Measurements from ENCODE around the gene CSTF2. TPM values are rescaled to one million over a fixed set of nuclear protein-coding genes. Genes with fewer than 3 reads are reported as not detected.
"Not testable (repeated sequence)": the region's sequence is repeated elsewhere in the genome, so short reads cannot be mapped to it uniquely, and the experiment has no call there.

CSTF2 gene
- total and polyA plus RNA-seq, 2 of the 4 experiments (the other 2 are of a cell fraction), result 22.8 to 30.3 TPM

GRCh38 chrX:100804780-100805179, 15.4 kb upstream of the CSTF2 start:
- H3K79me1 ChIP-seq (ENCODE audit: low read depth in 1 of 2, low read length in 2 of 2), result no peaks in the 10 kb centered on the region
- no peak overlapping the region for H2BK20ac ChIP-seq (ENCODE audit: low read depth, low read length)
- no peaks in the 10 kb centered on the region for H4K20me1 ChIP-seq (ENCODE audit: insufficient read depth, low read length)
- no peak for DNase-seq
- in situ Hi-C loops (cut with MboI; ENCODE audit: low sequenced_read_pairs), result no loop called here
- H2AFZ ChIP-seq (replicated peaks; ENCODE audit: low read length, poor library complexity), result no peak overlapping the region
- ChIA-PET POLR2A (ENCODE audit: unreplicated experiment) (no interaction called here), CTCF (no interaction called here)
- H3K4me3 ChIP-seq (ENCODE audit: insufficient read depth, low read depth, low read length), result no peak overlapping the region
- H4K91ac ChIP-seq (ENCODE audit: insufficient read depth, low read depth, low read length), result no peak overlapping the region
- TF ChIP-seq POLR2A (IDR thresholded peaks at IDR 0.05; ENCODE audit: low read depth, low read length), result no peak
- TF ChIP-seq CTCF (conservative IDR thresholded peaks at IDR 0.05; ENCODE audit: low read depth, low read length), result no peak
- no peak for TF ChIP-seq CHD1 (IDR thresholded peaks at IDR 0.05; ENCODE audit: low read depth, low read length)
- TF ChIP-seq RCOR1 (IDR thresholded peaks at IDR 0.05; ENCODE audit: insufficient replicate concordance, low read length), result no peak
- no peak for TF ChIP-seq MAZ (IDR thresholded peaks at IDR 0.05; ENCODE audit: borderline replicate concordance, low read depth, low read length)
- TF ChIP-seq CEBPB (IDR thresholded peaks at IDR 0.05; ENCODE audit: low read depth, low read length), result no peak
- no peaks in the 10 kb centered on the region for H3K36me3 ChIP-seq (ENCODE audit: control insufficient read depth, insufficient read depth, low read length)
- H3K9me3 ChIP-seq (ENCODE audit: control insufficient read depth, insufficient read depth, low read length), result no peaks in the 10 kb centered on the region
- H3K4me1 ChIP-seq (ENCODE audit: control insufficient read depth, insufficient read depth, low read length), result no peaks in the 10 kb centered on the region
- H3K9ac ChIP-seq (ENCODE audit: low read depth, low read length), result no peak overlapping the region
- H3K4me2 ChIP-seq (ENCODE audit: low read depth, low read length), result no peak overlapping the region
- H4K8ac ChIP-seq (ENCODE audit: low read depth in 2 of 2, low read length in 2 of 2), result no peak overlapping the region
- dilution Hi-C loops (cut with HindIII; ENCODE audit: low sequenced_read_pairs, unreplicated experiment), result no loop called here
- no peak overlapping the region for H2AK9ac ChIP-seq (replicated peaks; ENCODE audit: low read depth, low read length, poor library complexity)
- H3K9me1 ChIP-seq (ENCODE audit: insufficient read depth, low read length), result no peaks in the 10 kb centered on the region
- no peak overlapping the region for H3K18ac ChIP-seq (ENCODE audit: low read depth, low read length)
- H2AK5ac ChIP-seq (ENCODE audit: low read depth, low read length), result no peak overlapping the region
- no peak overlapping the region for H2BK5ac ChIP-seq (ENCODE audit: low read depth, low read length, poor library complexity, severe bottlenecking)
- no peak overlapping the region for H4K5ac ChIP-seq (ENCODE audit: low read depth, low read length)
- H3K14ac ChIP-seq (replicated peaks; ENCODE audit: low read depth, low read length), result no peak overlapping the region
- no peak overlapping the region for H2BK120ac ChIP-seq (ENCODE audit: low read depth, low read length)
- H2BK15ac ChIP-seq (ENCODE audit: low read depth, low read length), result no peak overlapping the region
- H3K27ac ChIP-seq (ENCODE audit: insufficient read depth, low read length), result no peak overlapping the region
- ATAC-seq (ENCODE audit: low read depth), result no peak
- H3K23ac ChIP-seq (ENCODE audit: low read depth, low read length), result no peak overlapping the region
- intact Hi-C loops (cut with micrococcal nuclease), result no loop called here
- peaks cover 7% of the 10 kb centered on the region for H3K27me3 ChIP-seq (ENCODE audit: control insufficient read depth, insufficient read depth, low read length)
- no CpG with 5 or more reads among the region's 1 CpG for WGBS, 2 experiments (ENCODE audit: extremely low coverage in 2 of 2, insufficient read length in 1 of 2)
- H3K56ac ChIP-seq (ENCODE audit: extremely low read depth, insufficient read depth, low read length), result no peak overlapping the region
- no TSS peak for BruUV-seq (replicated peaks)
- H3K4ac ChIP-seq (ENCODE audit: low read depth, low read length), result no peak overlapping the region

- H3K4me2 ChIP-seq (ENCODE audit: low read depth, low read length); H3K18ac ChIP-seq (ENCODE audit: low read depth, low read length); H4K20me1 ChIP-seq (ENCODE audit: insufficient read depth, low read length); H2AFZ ChIP-seq (replicated peaks; ENCODE audit: low read length, poor library complexity); CTCF ChIA-PET; H3K9ac ChIP-seq (ENCODE audit: low read depth, low read length); H3K56ac ChIP-seq (ENCODE audit: extremely low read depth, insufficient read depth, low read length); DNase-seq; H4K91ac ChIP-seq (ENCODE audit: insufficient read depth, low read depth, low read length); ATAC-seq (ENCODE audit: low read depth); H3K4me3 ChIP-seq (ENCODE audit: insufficient read depth, low read depth, low read length); H2AK5ac ChIP-seq (ENCODE audit: low read depth, low read length); H3K27ac ChIP-seq (ENCODE audit: insufficient read depth, low read length); H2BK15ac ChIP-seq (ENCODE audit: low read depth, low read length); H3K4ac ChIP-seq (ENCODE audit: low read depth, low read length); H4K5ac ChIP-seq (ENCODE audit: low read depth, low read length); dilution Hi-C loops (cut with HindIII; ENCODE audit: low sequenced_read_pairs, unreplicated experiment); H3K4me1 ChIP-seq (ENCODE audit: control insufficient read depth, insufficient read depth, low read length); intact Hi-C loops (cut with micrococcal nuclease); in situ Hi-C loops (cut with MboI; ENCODE audit: low sequenced_read_pairs); H3K9me3 ChIP-seq (ENCODE audit: control insufficient read depth, insufficient read depth, low read length); H2BK120ac ChIP-seq (ENCODE audit: low read depth, low read length); H3K36me3 ChIP-seq (ENCODE audit: control insufficient read depth, insufficient read depth, low read length); H3K14ac ChIP-seq (replicated peaks; ENCODE audit: low read depth, low read length); H3K9me1 ChIP-seq (ENCODE audit: insufficient read depth, low read length); BruUV-seq (replicated peaks); H3K27me3 ChIP-seq (ENCODE audit: control insufficient read depth, insufficient read depth, low read length); H4K8ac ChIP-seq (ENCODE audit: low read depth in 2 of 2, low read length in 2 of 2); POLR2A ChIA-PET (ENCODE audit: unreplicated experiment); H3K79me1 ChIP-seq (ENCODE audit: low read depth in 1 of 2, low read length in 2 of 2); H2BK20ac ChIP-seq (ENCODE audit: low read depth, low read length); H3K23ac ChIP-seq (ENCODE audit: low read depth, low read length); H2BK5ac ChIP-seq (ENCODE audit: low read depth, low read length, poor library complexity, severe bottlenecking); H2AK9ac ChIP-seq (replicated peaks; ENCODE audit: low read depth, low read length, poor library complexity): not testable (repeated sequence)
- WGBS, 2 experiments (ENCODE audit: extremely low coverage in 2 of 2, insufficient read length in 1 of 2), result 78% methylated on average over 4 of the region's 7 CpGs; no CpG with 5 or more reads in 1 of the 2 experiments
Observed at GRCh38 chrX:100808265-100808664, 11.9 kb upstream of the CSTF2 start.
